Measurements from ENCODE around the gene ATP8A2.

GRCh38 chr13:25948910-25949309 is 577.1 kb downstream of the ATP8A2 start:
- TF ChIP-seq, protein P1, sequence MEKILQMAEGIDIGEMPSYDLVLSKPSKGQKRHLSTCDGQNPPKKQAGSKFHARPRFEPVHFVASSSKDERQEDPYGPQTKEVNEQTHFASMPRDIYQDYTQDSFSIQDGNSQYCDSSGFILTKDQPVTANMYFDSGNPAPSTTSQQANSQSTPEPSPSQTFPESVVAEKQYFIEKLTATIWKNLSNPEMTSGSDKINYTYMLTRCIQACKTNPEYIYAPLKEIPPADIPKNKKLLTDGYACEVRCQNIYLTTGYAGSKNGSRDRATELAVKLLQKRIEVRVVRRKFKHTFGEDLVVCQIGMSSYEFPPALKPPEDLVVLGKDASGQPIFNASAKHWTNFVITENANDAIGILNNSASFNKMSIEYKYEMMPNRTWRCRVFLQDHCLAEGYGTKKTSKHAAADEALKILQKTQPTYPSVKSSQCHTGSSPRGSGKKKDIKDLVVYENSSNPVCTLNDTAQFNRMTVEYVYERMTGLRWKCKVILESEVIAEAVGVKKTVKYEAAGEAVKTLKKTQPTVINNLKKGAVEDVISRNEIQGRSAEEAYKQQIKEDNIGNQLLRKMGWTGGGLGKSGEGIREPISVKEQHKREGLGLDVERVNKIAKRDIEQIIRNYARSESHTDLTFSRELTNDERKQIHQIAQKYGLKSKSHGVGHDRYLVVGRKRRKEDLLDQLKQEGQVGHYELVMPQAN (conservative IDR thresholded peaks at IDR 0.05), result no peak
- TF ChIP-seq CTCF (IDR thresholded peaks at IDR 0.05 in 2 of 3, conservative IDR thresholded peaks at IDR 0.05 in 1 of 3; ENCODE audit: control insufficient read depth in 2 of 3, extremely low read depth in 1 of 3, insufficient read depth in 1 of 3, low read depth in 3 of 3, low read length in 3 of 3), result no peak
- no peak for TF ChIP-seq SP1 (IDR thresholded peaks at IDR 0.05; ENCODE audit: low read depth, low read length)
- no peak for TF ChIP-seq CBFB (IDR thresholded peaks at IDR 0.05; ENCODE audit: low read depth)

Measured in GM12878 (cell line).